NB4 (cell line): Measurements from ENCODE around the gene NUB1.

Experiments
- CTCF ChIP-seq: IDR thresholded peaks from one replicate; pipeline ENCODE4 v1.5.1; 2012; ENCODE audit warnings: low read depth, low read length
- POLR2A ChIP-seq: IDR thresholded peaks from 2 replicates; pipeline ENCODE4 v1.6.1; 2011; ENCODE audit warnings: mild to moderate bottlenecking; ENCODE audit not compliant: insufficient read length; ENCODE audit errors: extremely low read depth
- TF ChIP-seq, protein P1 (sequence below): IDR thresholded peaks from 2 replicates; pipeline ENCODE4 v1.6.1; 2011; ENCODE audit warnings: low read depth, low read length

- no peak for TF ChIP-seq CTCF
- no peak for TF ChIP-seq POLR2A
- TF ChIP-seq, protein P1, sequence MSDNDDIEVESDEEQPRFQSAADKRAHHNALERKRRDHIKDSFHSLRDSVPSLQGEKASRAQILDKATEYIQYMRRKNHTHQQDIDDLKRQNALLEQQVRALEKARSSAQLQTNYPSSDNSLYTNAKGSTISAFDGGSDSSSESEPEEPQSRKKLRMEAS = no peak
These were observed 1.9 kb downstream of the NUB1 start for GRCh38 chr7:151343516-151343915.
